ENCODE data around the gene NTNG2. TPM values are rescaled to one million over a fixed set of nuclear protein-coding genes. Genes with fewer than 3 reads are reported as not detected.

NTNG2 gene
- polyA plus RNA-seq, 2 donors, result 0.18 TPM

DNA sequence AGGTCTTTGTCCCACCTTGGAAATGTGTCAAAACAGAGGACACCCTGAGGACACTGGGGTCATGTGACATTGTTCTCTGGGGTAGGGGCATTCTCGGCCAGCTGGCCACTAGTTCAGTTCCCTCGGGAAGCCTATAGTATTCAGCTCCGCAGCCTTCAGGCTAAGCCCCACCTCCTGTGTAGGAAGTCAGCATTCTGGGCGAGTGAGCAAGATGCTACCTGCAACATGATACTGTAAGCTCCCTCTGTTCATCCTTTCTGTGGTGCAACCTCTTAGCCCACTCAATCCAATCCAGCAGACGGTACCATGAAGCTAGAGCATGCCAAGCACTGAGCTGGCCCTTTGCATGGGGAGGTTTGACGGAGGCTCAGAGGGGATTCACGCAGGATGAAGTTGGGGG lies 5.3 kb downstream of the NTNG2 start:
- peaks cover 7 to 10% of the 10 kb centered on the region in 2 donors for H3K27me3 ChIP-seq (ENCODE audit: control insufficient read depth in 1 of 2, insufficient read depth in 2 of 2, low read length in 2 of 2)

DNA sequence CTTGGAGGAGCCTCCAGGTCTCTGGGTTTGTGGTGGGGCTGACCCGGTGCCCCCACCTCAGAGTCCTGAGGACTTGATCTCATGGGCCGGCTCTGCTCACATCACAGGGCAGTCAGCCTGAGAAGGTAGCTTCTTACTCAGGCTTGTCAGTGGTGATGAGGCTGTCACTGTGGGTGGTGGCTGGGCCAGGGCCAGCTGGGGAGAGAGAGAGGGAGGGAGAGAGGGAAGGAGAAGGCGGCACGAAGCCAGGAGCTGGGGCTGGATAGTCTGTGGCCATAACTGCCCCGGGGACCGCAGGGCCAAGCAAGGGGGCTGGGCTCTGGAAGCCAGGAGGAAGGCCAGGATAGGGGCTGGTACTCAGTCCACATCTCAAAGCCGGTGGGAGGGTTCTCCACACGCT lies 6.5 kb downstream of the NTNG2 start:
- no peaks in the 10 kb centered on the region for H3K9me3 ChIP-seq (ENCODE audit: control insufficient read depth in 2 of 2, insufficient read depth in 1 of 2, low read depth in 1 of 2, low read length in 1 of 2)
- no peaks in the 10 kb centered on the region for H3K36me3 ChIP-seq (ENCODE audit: control insufficient read depth in 2 of 2, insufficient read depth in 2 of 2, low read length in 1 of 2)
- H3K27me3 ChIP-seq (ENCODE audit: control insufficient read depth in 1 of 2, insufficient read depth in 2 of 2, low read length in 2 of 2), result peaks cover 7% of the 10 kb centered on the region in 2 donors
- 62 to 64% methylated on average over 8 of the region's 8 CpGs for WGBS, 2 donors
- H3K27ac ChIP-seq (ENCODE audit: low read depth in 2 of 2, low read length in 1 of 2), result no peak overlapping the region
- H3K4me3 ChIP-seq (ENCODE audit: low read depth in 1 of 2, low read length in 2 of 2), result no peak overlapping the region
- peaks cover 0 to 3% of the 10 kb centered on the region in 2 donors for H3K4me1 ChIP-seq (ENCODE audit: control insufficient read depth in 2 of 2, insufficient read depth in 2 of 2, low read length in 1 of 2)

More for the DNA sequence above, 5.3 kb downstream of the NTNG2 start:
- WGBS, 2 donors, result 54 to 56% methylated on average over 7 of the region's 7 CpGs
- Histone ChIP-seq H3K27ac (ENCODE audit: low read depth in 2 of 2, low read length in 1 of 2) (no peak overlapping the region), H3K4me1 (ENCODE audit: control insufficient read depth in 2 of 2, insufficient read depth in 2 of 2, low read length in 1 of 2) (peaks cover 3 to 8% of the 10 kb centered on the region in 2 donors), H3K36me3 (ENCODE audit: control insufficient read depth in 2 of 2, insufficient read depth in 2 of 2, low read length in 1 of 2) (no peaks in the 10 kb centered on the region), H3K9me3 (ENCODE audit: control insufficient read depth in 2 of 2, insufficient read depth in 1 of 2, low read depth in 1 of 2, low read length in 1 of 2) (no peaks in the 10 kb centered on the region), H3K4me3 (ENCODE audit: low read depth in 1 of 2, low read length in 2 of 2) (no peak overlapping the region)

DNA sequence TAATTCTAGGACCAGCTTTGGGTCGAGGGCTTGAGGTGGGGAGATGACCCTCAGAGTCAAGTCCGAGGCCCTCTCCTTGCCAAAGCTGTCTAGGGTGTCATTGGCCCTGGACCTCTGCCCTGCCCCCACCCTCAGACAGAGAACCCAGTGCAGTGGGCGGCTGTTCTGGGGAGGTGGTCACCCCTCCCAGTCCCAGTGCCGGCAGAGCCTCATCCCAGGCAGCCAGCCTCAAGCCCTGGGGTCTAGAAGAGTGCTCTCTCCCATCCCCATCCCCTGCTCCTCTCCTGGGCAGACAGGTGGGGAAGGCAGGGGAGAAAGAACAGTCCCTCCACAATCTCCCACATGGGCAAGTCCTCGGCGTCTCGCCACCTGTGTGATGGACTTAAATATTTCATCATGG lies 7.0 kb downstream of the NTNG2 start:
- H3K9me3 ChIP-seq (ENCODE audit: control insufficient read depth in 2 of 2, insufficient read depth in 1 of 2, low read depth in 1 of 2, low read length in 1 of 2), result peaks cover 0 to under 1% of the 10 kb centered on the region in 2 donors
- H3K4me3 ChIP-seq (ENCODE audit: low read depth in 1 of 2, low read length in 2 of 2), result no peak overlapping the region
- WGBS, 2 donors, result 64 to 67% methylated on average over 7 of the region's 7 CpGs
- H3K27me3 ChIP-seq (ENCODE audit: control insufficient read depth in 1 of 2, insufficient read depth in 2 of 2, low read length in 2 of 2), result peaks cover 6 to 7% of the 10 kb centered on the region in 2 donors
- peaks cover 0 to 3% of the 10 kb centered on the region in 2 donors for H3K4me1 ChIP-seq (ENCODE audit: control insufficient read depth in 2 of 2, insufficient read depth in 2 of 2, low read length in 1 of 2)
- no peak overlapping the region for H3K27ac ChIP-seq (ENCODE audit: low read depth in 2 of 2, low read length in 1 of 2)
- H3K36me3 ChIP-seq (ENCODE audit: control insufficient read depth in 2 of 2, insufficient read depth in 2 of 2, low read length in 1 of 2), result no peaks in the 10 kb centered on the region

DNA sequence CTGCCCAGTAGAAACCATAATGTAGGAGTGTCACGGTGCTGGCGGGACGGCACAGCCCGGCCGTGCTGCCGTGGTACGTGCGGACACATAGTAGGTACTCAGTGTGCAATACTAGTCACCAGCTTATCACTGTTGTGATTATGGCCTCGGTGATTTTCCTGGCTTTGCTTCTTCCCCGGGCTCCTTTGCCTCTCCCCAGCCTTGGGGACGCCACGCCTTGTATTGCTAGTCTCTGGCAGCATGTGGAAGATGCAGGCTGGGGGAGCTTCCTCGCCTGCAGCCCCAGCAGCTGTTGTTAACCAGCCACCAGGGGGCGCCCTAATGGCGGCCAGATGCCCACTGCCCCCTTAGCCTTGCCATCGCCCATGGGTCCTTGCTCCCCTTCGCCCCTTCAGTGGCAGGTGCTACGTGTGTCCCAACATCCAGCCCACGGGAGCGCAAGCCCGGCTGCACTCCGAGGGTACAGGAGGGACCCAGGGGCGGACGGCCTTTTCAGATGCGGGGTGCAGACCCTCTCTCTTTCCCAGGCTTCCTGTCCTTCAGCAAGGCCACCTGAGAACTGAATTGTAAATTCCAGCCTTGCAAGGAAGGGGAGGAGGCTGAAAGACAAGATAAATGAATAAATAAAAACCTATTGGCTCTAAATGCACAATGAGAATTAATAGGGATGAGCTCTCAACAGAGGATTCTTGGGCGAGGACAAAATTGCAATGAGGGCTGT lies 8.0 kb downstream of the NTNG2 start:
- H3K36me3 ChIP-seq (ENCODE audit: control insufficient read depth in 2 of 2, insufficient read depth in 2 of 2, low read length in 1 of 2), result no peaks in the 10 kb centered on the region
- H3K4me1 ChIP-seq (ENCODE audit: control insufficient read depth in 2 of 2, insufficient read depth in 2 of 2, low read length in 1 of 2), result no peaks in the 10 kb centered on the region
- H3K27ac ChIP-seq (ENCODE audit: low read depth in 2 of 2, low read length in 1 of 2), result no peak overlapping the region
- no peak overlapping the region for H3K4me3 ChIP-seq (ENCODE audit: low read depth in 1 of 2, low read length in 2 of 2)
- peaks cover 3 to 4% of the 10 kb centered on the region in 2 donors for H3K27me3 ChIP-seq (ENCODE audit: control insufficient read depth in 1 of 2, insufficient read depth in 2 of 2, low read length in 2 of 2)
- peaks cover 0 to 2% of the 10 kb centered on the region in 2 donors for H3K9me3 ChIP-seq (ENCODE audit: control insufficient read depth in 2 of 2, insufficient read depth in 1 of 2, low read depth in 1 of 2, low read length in 1 of 2)
- 36 to 38% methylated on average over 26 of the region's 26 CpGs for WGBS, 2 donors

DNA sequence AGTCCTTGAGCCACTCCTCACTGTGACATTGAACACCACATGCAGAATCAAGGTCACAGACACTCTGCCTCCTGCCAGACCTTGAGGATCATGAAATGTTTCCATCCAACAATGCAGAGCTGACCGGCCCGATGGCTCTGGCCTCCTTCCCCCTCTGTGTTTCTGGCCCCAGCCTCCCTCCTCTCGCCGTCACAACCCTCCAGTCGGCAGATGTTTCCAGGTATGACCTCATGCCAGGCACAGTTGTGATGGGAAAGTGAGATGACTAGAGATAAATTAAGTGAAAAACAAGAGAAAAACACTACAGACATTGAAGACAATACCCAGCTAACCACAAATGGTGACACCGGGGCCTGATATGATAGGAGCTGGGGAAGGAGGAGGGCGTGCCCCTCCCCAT lies 9.8 kb downstream of the NTNG2 start:
- no peaks in the 10 kb centered on the region for H3K36me3 ChIP-seq (ENCODE audit: control insufficient read depth in 2 of 2, insufficient read depth in 2 of 2, low read length in 1 of 2)
- H3K27me3 ChIP-seq (ENCODE audit: control insufficient read depth in 1 of 2, insufficient read depth in 2 of 2, low read length in 2 of 2), result peaks cover 0 to 3% of the 10 kb centered on the region in 2 donors
- H3K27ac ChIP-seq (ENCODE audit: low read depth in 2 of 2, low read length in 1 of 2), result no peak overlapping the region
- no peak overlapping the region for H3K4me3 ChIP-seq (ENCODE audit: low read depth in 1 of 2, low read length in 2 of 2)
- no peaks in the 10 kb centered on the region for H3K4me1 ChIP-seq (ENCODE audit: control insufficient read depth in 2 of 2, insufficient read depth in 2 of 2, low read length in 1 of 2)
- H3K9me3 ChIP-seq (ENCODE audit: control insufficient read depth in 2 of 2, insufficient read depth in 1 of 2, low read depth in 1 of 2, low read length in 1 of 2), result peaks cover 0 to 2% of the 10 kb centered on the region in 2 donors
- 61 to 72% methylated on average over 7 of the region's 7 CpGs for WGBS, 2 donors

DNA sequence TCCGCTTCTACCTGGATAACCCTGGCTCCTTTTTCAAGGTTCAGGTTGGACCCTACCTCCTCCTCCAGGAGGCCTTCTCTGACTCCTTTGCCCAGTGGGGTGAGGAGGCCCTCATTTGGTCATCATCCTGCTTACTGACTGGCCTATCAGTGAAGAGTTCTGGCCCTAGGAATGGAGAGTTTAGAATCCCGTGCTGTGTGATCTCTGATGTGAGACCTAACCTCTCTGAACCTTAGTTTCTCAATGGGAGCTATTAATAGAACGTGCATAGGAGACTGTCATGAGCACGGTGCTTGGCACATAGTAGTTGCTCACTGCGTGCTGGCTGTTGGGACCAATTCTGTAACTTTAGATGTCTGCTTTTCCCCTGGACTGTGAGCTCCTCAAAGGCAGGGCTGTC lies 10.3 kb downstream of the NTNG2 start:
- Histone ChIP-seq H3K27ac (ENCODE audit: low read depth in 2 of 2, low read length in 1 of 2) (no peak overlapping the region), H3K9me3 (ENCODE audit: control insufficient read depth in 2 of 2, insufficient read depth in 1 of 2, low read depth in 1 of 2, low read length in 1 of 2) (peaks cover 0 to 2% of the 10 kb centered on the region in 2 donors), H3K27me3 (ENCODE audit: control insufficient read depth in 1 of 2, insufficient read depth in 2 of 2, low read length in 2 of 2) (no peaks in the 10 kb centered on the region), H3K36me3 (ENCODE audit: control insufficient read depth in 2 of 2, insufficient read depth in 2 of 2, low read length in 1 of 2) (no peaks in the 10 kb centered on the region), H3K4me3 (ENCODE audit: low read depth in 1 of 2, low read length in 2 of 2) (no peak overlapping the region), H3K4me1 (ENCODE audit: control insufficient read depth in 2 of 2, insufficient read depth in 2 of 2, low read length in 1 of 2) (no peaks in the 10 kb centered on the region)
- 71 to 73% methylated on average over 5 of the region's 5 CpGs for WGBS, 2 donors

DNA sequence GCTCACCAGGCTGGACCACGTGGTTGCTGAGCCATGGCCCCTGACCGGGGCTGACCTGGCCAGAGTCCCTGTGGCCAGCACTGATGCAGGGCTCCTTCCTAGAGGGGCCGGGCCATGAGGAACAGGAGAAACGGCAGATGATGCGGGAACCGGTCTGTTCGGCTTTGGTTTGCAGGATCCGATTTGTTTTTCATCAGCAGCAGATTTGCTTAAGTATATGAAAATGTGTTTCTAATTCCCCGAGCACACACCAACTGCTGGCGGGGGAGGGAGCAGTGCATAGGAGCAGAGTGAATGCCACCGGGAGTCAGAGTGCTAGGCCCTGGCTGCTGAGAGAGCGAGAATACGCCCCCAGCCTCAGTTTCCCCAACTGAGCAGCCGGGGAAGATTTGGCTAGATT lies 13.6 kb downstream of the NTNG2 start:
- 44 to 46% methylated on average over 14 of the region's 14 CpGs for WGBS, 2 donors
- no peak overlapping the region for H3K27ac ChIP-seq (ENCODE audit: low read depth in 2 of 2, low read length in 1 of 2)
- no peak overlapping the region for H3K4me3 ChIP-seq (ENCODE audit: low read depth in 1 of 2, low read length in 2 of 2)
- H3K27me3 ChIP-seq (ENCODE audit: control insufficient read depth in 1 of 2, insufficient read depth in 2 of 2, low read length in 2 of 2), result no peaks in the 10 kb centered on the region
- no peaks in the 10 kb centered on the region for H3K4me1 ChIP-seq (ENCODE audit: control insufficient read depth in 2 of 2, insufficient read depth in 2 of 2, low read length in 1 of 2)
- H3K9me3 ChIP-seq (ENCODE audit: control insufficient read depth in 2 of 2, insufficient read depth in 1 of 2, low read depth in 1 of 2, low read length in 1 of 2), result peaks cover 0 to 2% of the 10 kb centered on the region in 2 donors
- no peaks in the 10 kb centered on the region for H3K36me3 ChIP-seq (ENCODE audit: control insufficient read depth in 2 of 2, insufficient read depth in 2 of 2, low read length in 1 of 2)

DNA sequence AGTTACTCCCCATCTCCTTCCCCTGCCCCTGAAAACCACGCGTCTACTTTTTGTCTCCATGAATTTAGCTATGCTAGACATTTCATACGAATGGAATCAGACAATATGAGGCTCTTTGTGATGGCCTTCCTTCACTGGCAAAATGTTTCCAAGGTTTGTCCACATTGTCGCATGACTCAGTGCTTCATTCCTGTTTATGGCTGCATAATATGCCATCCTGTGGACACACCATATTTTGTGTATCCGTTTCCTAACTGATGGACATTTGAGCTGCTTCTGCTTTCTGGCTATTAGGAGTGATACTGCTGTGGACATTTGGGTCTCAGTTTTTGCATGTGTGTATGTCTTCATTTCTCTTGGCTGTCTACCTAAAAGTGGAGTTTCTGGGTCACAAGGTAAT lies 14.5 kb downstream of the NTNG2 start:
- Histone ChIP-seq H3K36me3 (ENCODE audit: control insufficient read depth in 2 of 2, insufficient read depth in 2 of 2, low read length in 1 of 2) (no peaks in the 10 kb centered on the region), H3K27me3 (ENCODE audit: control insufficient read depth in 1 of 2, insufficient read depth in 2 of 2, low read length in 2 of 2) (no peaks in the 10 kb centered on the region), H3K4me1 (ENCODE audit: control insufficient read depth in 2 of 2, insufficient read depth in 2 of 2, low read length in 1 of 2) (no peaks in the 10 kb centered on the region), H3K9me3 (ENCODE audit: control insufficient read depth in 2 of 2, insufficient read depth in 1 of 2, low read depth in 1 of 2, low read length in 1 of 2) (peaks cover 0 to 2% of the 10 kb centered on the region in 2 donors), H3K27ac (ENCODE audit: low read depth in 2 of 2, low read length in 1 of 2) (no peak overlapping the region), H3K4me3 (ENCODE audit: low read depth in 1 of 2, low read length in 2 of 2) (no peak overlapping the region)
- 89 to 94% methylated on average over 5 of the region's 5 CpGs for WGBS, 2 donors

DNA sequence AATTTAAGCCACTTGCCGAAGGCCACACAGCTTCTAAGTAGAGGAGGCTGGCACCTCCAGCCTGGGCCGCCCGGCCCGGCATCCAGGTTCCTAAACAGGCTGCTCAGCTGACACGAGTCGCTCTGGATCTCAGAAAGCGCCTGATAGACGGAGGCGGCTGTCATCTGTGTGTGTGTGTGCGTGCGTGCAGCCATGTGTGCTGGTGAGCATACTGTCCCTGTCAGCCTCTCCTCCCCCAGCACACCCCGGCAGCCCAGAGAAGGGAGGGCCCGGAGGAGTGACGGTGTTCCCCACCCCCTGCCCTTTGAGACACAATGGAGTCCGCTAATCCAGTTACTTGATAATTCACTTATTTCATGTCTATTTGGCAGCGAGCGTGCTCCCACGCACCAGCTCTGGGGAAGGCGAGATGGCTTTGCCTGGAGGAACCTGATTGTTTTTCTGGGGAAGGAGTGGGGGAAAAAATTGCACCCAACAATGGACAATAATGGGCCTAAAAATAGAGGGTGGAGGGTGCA lies 20.0 kb downstream of the NTNG2 start:
- Histone ChIP-seq H3K4me1 (ENCODE audit: control insufficient read depth in 2 of 2, insufficient read depth in 2 of 2, low read length in 1 of 2) (no peaks in the 10 kb centered on the region), H3K36me3 (ENCODE audit: control insufficient read depth in 2 of 2, insufficient read depth in 2 of 2, low read length in 1 of 2) (no peaks in the 10 kb centered on the region), H3K27me3 (ENCODE audit: control insufficient read depth in 1 of 2, insufficient read depth in 2 of 2, low read length in 2 of 2) (peaks cover 0 to under 1% of the 10 kb centered on the region in 2 donors), H3K27ac (ENCODE audit: low read depth in 2 of 2, low read length in 1 of 2) (no peak overlapping the region), H3K9me3 (ENCODE audit: control insufficient read depth in 2 of 2, insufficient read depth in 1 of 2, low read depth in 1 of 2, low read length in 1 of 2) (no peaks in the 10 kb centered on the region), H3K4me3 (ENCODE audit: low read depth in 1 of 2, low read length in 2 of 2) (no peak overlapping the region)
- 40 to 47% methylated on average over 19 of the region's 19 CpGs for WGBS, 2 donors

Measured in esophagus (tissue), 2 donors.